ENCODE results near the gene CASQ1.

Gene CASQ1

DNA sequence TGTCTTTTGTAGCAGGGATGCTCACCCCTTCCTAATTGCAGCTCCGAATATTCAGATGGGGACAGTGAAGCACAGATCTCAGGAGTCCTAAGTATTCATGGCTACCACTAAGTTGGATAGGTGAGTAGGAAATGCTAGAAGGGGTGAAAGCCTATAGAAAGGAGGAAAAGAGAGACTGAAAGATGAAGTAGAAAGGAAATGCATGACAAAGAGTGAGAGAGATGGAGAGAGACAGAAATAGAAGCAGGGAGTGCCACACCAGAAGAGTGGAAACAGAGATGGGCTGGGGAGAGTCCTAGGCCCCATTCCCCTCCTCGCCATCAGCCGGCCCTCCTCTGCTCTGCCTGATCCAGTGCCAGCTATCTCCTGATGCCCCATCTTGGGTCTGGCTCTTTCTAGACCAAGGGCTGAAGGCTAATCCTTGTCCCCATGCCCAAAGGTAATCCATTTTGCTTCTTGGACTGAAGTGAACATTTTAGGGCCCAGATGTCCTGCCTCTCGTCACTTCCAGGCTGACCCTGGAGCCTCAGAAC is 16.8 kb downstream of the CASQ1 start:
- no peak for ATAC-seq
- no peak for TF ChIP-seq ZNF8 (CRISPR knock-in tag; IDR thresholded peaks at IDR 0.05)
- no peak for TF ChIP-seq ARNTL (CRISPR knock-in tag; IDR thresholded peaks at IDR 0.05; ENCODE audit: borderline replicate concordance, low read depth)
- TF ChIP-seq ISL1 (CRISPR knock-in tag; IDR thresholded peaks at IDR 0.05), result no peak
- no peak for TF ChIP-seq PPARA (CRISPR knock-in tag; IDR thresholded peaks at IDR 0.05; ENCODE audit: borderline replicate concordance)
- no peak for TF ChIP-seq OSR1 (CRISPR knock-in tag; IDR thresholded peaks at IDR 0.05)
- TF ChIP-seq, protein P1, sequence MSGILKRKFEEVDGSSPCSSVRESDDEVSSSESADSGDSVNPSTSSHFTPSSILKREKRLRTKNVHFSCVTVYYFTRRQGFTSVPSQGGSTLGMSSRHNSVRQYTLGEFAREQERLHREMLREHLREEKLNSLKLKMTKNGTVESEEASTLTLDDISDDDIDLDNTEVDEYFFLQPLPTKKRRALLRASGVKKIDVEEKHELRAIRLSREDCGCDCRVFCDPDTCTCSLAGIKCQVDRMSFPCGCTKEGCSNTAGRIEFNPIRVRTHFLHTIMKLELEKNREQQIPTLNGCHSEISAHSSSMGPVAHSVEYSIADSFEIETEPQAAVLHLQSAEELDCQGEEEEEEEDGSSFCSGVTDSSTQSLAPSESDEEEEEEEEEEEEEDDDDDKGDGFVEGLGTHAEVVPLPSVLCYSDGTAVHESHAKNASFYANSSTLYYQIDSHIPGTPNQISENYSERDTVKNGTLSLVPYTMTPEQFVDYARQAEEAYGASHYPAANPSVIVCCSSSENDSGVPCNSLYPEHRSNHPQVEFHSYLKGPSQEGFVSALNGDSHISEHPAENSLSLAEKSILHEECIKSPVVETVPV (CRISPR knock-in tag; IDR thresholded peaks at IDR 0.05), result no peak
- TF ChIP-seq, protein P2, sequence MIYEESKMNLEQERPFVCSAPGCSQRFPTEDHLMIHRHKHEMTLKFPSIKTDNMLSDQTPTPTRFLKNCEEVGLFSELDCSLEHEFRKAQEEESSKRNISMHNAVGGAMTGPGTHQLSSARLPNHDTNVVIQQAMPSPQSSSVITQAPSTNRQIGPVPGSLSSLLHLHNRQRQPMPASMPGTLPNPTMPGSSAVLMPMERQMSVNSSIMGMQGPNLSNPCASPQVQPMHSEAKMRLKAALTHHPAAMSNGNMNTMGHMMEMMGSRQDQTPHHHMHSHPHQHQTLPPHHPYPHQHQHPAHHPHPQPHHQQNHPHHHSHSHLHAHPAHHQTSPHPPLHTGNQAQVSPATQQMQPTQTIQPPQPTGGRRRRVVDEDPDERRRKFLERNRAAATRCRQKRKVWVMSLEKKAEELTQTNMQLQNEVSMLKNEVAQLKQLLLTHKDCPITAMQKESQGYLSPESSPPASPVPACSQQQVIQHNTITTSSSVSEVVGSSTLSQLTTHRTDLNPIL (CRISPR knock-in tag; IDR thresholded peaks at IDR 0.05; ENCODE audit: low read depth), result no peak
- TF ChIP-seq CSDC2 (CRISPR knock-in tag; IDR thresholded peaks at IDR 0.05), result no peak
- TF ChIP-seq BACH2 (CRISPR knock-in tag; IDR thresholded peaks at IDR 0.05; ENCODE audit: borderline replicate concordance), result no peak
- no peak for TF ChIP-seq ZFP3 (CRISPR knock-in tag; IDR thresholded peaks at IDR 0.05)
- TF ChIP-seq RARB (CRISPR knock-in tag; IDR thresholded peaks at IDR 0.05), result no peak

- ATAC-seq, result no peak
These were observed 17.6 kb downstream of the CASQ1 start for GRCh38 chr1:160207771-160208556.

More at GRCh38 chr1:160207771-160208556, 17.6 kb downstream of the CASQ1 start:
- TF ChIP-seq, protein P3, sequence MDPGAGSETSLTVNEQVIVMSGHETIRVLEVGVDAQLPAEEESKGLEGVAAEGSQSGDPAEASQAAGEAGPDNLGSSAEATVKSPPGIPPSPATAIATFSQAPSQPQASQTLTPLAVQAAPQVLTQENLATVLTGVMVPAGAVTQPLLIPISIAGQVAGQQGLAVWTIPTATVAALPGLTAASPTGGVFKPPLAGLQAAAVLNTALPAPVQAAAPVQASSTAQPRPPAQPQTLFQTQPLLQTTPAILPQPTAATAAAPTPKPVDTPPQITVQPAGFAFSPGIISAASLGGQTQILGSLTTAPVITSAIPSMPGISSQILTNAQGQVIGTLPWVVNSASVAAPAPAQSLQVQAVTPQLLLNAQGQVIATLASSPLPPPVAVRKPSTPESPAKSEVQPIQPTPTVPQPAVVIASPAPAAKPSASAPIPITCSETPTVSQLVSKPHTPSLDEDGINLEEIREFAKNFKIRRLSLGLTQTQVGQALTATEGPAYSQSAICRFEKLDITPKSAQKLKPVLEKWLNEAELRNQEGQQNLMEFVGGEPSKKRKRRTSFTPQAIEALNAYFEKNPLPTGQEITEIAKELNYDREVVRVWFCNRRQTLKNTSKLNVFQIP (CRISPR knock-in tag; IDR thresholded peaks at IDR 0.05; ENCODE audit: borderline replicate concordance, low read depth), result no peak
- TF ChIP-seq TSHZ2 (CRISPR knock-in tag; IDR thresholded peaks at IDR 0.05), result no peak
- no peak for TF ChIP-seq ZNF565 (CRISPR knock-in tag; conservative IDR thresholded peaks at IDR 0.05; ENCODE audit: low read depth)
- no peak for TF ChIP-seq ZFP30 (CRISPR knock-in tag; IDR thresholded peaks at IDR 0.05)
- no peak for TF ChIP-seq GLIS3 (CRISPR knock-in tag; IDR thresholded peaks at IDR 0.05)
- TF ChIP-seq ZNF70 (CRISPR knock-in tag; IDR thresholded peaks at IDR 0.05), result no peak
- no peak for TF ChIP-seq PPARA (CRISPR knock-in tag; IDR thresholded peaks at IDR 0.05; ENCODE audit: borderline replicate concordance)
- TF ChIP-seq TOX (CRISPR knock-in tag; IDR thresholded peaks at IDR 0.05; ENCODE audit: borderline replicate concordance), result no peak
- no peak for TF ChIP-seq CSDC2 (CRISPR knock-in tag; IDR thresholded peaks at IDR 0.05)
- no peak for TF ChIP-seq ISL1 (CRISPR knock-in tag; IDR thresholded peaks at IDR 0.05)
- no peak for TF ChIP-seq OSR1 (CRISPR knock-in tag; IDR thresholded peaks at IDR 0.05)
- no peak for TF ChIP-seq BACH2 (CRISPR knock-in tag; IDR thresholded peaks at IDR 0.05; ENCODE audit: borderline replicate concordance)
- no peak for TF ChIP-seq ZC3H10 (CRISPR knock-in tag; IDR thresholded peaks at IDR 0.05)
- no peak for TF ChIP-seq TCF4 (CRISPR knock-in tag; IDR thresholded peaks at IDR 0.05; ENCODE audit: borderline replicate concordance)
- TF ChIP-seq RARB (CRISPR knock-in tag; IDR thresholded peaks at IDR 0.05), result no peak
- TF ChIP-seq, protein P1 (CRISPR knock-in tag; IDR thresholded peaks at IDR 0.05), result no peak

Measured in SK-N-SH treated with all-trans-retinoic acid at 6 μM for 48 hours (cell line).